HG03139 (cell line): ENCODE measurements around the gene CAST.
A peak's percentile ranks its signal among the peaks of the same experiment; 100 is the strongest.

Source experiments
- ATAC-seq: cut with Tn5 transposase; IDR thresholded peaks from one replicate; pipeline ENCODE4 v1.9.1; 2021; ENCODE audit not compliant: unreplicated experiment

CAST gene

DNA sequence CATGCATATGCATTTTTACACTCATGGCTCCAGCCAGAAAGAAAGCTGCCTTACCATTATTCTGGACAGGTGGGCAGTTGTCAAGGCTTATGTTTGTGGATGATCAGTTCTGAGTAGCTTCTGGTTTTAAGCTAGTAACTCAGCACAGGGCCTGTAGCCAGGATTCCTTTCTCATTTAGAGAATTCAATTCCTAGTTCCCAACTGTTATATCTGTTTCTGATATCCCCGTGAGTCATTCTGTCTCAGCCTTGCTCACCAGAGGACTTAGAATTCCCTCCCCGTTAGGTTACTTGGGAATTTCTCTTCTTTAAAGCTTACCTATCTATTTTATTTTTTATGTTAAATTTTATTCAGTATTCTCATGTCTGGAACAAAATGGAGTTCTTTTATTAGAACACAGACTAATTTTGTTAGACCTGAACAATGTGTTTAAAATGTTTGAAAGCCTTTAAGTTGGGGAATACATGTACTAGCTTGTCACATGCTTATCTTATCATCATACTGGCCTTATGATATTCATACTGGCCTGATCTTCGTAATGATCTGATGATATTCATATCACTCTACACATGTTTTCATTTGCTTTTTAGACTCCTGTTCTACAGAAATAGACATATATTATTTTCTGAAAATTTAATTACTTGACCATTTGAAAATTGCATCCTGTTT lies 47.1 kb downstream of the CAST start:
- ATAC-seq = no peak

DNA sequence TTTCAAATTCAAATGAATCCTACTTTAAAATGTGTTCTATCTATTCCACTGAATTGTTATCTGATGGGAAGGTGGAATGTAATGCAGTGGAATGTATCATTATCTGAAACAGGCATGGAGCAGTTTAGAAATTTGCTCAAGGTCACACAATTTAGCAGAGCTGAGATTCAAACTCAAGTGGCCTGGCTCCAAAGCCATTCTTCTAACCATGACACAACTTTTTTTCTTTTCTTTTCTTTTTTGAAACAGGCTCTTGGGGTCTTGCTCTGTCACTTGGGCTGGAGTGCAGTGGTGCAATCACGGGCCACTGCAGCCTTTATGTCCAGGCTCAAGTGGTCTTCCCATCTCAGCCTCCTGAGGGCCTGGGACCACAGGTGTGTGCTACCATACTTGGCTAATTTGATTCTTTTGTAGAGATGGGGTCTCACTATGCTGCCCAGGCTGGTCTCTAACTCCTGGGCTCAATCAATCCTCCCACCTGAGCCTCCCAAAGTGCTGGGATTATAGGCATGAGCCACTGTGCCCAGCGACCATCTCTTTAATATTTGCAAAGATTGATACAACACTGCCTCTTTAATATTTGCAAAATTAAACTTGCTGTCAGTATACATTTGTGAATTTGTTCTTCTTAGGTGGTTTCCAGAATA lies 50.0 kb downstream of the CAST start:
- ATAC-seq = no peak

DNA sequence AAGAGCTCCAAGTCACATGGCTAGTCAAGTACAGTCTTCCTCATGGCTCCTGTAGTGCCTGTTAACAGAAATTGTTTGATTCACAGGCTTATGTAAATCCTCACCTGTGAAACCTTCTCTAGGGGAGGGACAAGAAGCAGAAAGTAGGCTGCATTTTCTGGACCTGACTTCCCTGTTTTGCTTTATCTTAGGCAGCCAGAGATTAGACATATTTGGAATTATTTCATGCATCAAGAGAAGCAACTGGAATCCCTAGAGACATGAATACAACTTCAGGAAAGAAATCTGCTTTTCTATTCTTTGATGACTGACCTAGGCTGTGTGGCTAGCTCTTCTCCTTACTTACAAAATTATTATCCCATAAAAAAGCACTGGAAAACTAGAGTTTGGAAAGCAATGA lies 52.3 kb downstream of the CAST start:
- ATAC-seq = no peak

DNA sequence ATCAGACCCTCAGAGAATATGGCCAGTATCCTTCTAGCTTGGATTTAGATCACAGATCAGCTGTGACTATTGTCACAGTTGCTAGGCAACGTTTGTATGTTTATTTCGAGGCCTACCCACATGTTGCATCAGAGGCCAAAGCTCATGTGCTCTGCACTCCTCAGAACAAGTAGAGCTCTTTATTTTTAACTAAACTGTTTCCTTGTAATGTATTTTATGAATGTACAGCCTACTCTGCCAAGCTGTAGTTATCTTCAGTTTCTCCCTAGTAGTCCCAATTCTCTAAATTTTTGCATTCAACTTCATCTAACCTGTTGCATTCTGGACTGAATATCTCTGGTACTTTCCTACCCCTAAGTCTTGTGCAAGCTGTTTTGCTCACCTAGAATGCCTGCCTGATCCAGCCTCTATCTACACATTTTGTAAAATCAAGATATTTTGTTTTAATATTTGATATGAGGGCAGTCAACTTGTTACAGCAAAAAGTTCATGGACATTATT lies 52.8 kb downstream of the CAST start:
- peak; percentile 56 for ATAC-seq

DNA sequence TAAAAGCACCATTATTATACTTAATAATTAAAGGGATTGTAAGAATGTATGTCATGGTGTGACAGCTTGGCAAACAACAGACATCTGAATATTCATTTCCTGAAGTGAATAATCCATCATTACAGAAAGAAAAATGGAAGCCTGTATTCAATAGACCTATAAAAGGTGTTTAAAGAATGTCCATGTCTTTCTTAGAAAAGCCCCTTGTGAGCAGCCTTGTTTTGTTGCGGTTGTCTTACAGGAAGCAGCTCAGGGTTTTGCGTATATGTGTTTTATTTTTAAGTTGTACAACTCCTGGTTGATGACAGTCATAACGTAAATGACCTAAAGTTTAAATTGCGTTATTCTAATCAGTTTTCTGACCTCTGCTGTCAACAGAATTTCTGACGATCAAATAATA lies 53.8 kb downstream of the CAST start:
- ATAC-seq = no peak

DNA sequence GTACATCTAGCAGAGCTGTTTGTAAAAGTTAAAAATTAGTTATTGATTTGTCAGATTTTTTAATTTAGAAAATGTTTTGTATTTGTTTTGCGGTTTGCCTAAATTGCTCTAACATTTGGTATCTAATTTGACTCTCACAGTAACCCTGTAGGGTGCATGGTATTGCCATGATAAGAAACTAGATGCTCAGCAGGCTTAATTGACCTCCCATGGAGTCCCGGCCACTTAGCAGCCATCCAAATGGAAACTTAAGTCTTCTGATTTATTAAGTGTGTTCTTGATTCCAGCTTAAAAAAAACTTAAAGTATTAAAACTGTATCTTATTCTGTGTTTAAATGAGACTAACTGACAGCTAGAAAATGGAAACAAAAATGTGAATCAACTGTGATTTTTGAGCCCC lies 54.5 kb downstream of the CAST start:
- ATAC-seq = no peak

DNA sequence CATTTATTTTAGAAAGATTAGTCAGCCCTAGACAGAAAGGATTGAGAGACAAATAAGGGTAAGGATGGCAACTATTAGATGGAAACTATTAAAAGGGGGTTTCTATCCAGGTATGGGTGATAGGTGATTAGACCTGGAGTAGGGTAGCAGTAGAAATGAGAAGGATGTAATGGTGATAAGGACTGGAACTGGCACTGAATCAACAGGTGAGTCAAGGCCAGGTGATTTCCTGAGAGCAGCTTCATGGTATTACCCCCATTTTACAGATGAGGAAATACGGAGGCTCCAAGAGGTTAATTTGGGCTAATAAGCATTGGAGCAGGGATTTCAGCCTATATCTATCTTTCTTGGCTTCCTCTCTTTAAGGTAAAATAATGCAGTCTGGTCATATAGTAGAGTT lies 55.7 kb downstream of the CAST start:
- no peak for ATAC-seq

DNA sequence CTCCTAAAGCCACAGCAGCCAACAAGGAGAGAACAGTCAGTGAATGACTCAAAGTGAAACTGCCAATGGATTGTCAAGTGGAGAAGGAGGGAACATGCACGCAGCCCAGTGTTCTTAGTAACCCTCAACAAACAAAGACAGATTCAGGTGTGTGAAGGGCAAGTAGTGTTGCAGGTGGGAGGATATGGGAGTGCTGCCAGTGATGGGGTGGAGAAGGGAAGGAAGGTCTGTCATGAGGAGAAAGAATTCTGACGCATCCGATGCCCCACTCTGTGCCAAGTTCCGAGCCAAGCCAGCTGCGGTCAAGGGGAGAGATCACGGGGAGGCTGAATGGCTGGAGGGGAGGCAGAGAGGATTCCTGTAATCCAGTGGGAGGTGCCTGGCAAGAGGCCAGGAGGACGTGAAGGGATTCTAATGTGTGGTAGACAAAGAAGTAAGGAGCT lies 56.5 kb downstream of the CAST start:
- ATAC-seq = no peak

DNA sequence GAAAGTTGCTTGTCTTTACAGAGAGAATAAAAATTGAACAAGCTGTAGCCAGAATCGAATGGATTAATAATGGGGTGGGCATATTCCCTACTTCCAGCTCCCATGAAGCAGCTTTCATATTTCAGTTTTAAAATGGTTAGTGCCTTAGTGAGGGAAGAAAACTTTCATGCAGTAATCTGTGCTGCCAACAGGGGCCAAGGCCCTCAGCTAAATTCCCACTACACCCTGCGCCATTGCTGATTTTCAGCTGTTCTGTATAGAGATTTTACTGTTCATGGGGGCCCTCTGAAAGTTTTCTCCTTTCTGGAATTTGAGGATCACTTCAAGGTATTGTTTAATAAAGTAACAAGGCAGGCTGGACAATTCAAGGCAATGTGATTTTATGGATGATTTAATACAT lies 58.2 kb downstream of the CAST start:
- ATAC-seq = no peak

DNA sequence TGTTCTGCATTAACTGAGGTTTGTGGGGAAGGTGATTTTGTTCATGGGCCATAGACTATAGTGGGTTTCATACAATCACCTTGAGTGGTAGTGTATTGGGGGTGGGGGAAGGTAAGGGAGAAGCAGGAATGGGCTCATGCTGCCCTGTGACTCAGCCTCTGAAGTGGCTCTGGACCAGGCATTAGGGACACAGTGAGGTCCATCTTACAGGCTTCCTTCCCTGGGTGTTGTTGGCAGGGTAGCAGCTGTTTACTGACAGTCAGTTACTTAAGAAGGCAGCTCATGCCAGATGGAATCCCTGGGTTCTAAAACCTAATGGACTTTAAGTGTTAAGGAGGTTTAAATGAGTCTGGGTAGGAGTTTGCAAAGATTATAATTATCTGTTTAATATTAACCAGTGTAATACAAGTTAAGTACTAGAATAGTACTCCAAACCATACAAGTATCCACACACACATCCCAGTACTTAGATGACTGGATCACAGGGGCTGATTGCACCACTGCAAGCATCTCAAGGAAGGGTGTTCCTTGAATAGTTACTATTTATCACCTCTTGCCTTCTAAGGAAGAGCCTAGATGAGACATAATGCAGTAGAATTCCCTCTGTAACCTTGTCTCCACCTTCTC lies 59.3 kb downstream of the CAST start:
- ATAC-seq = no peak

DNA sequence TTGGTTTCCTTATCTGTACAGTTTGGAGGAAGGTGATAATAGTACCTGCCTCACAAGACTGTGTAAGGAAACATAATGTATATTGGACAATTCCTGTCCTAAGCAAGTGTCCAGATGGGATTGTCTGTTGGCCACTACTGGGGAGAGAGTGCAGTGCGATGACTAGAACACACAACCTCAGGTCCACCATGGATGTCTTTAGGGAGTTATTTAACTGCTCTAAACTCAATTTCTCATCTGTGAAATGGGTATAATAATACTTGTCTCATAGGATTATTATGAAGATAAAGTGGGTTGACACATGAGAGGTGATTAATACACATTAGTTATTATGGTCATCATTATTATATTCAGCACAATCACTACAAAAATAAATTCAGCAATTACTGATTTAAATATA lies 63.1 kb downstream of the CAST start:
- no peak for ATAC-seq

DNA sequence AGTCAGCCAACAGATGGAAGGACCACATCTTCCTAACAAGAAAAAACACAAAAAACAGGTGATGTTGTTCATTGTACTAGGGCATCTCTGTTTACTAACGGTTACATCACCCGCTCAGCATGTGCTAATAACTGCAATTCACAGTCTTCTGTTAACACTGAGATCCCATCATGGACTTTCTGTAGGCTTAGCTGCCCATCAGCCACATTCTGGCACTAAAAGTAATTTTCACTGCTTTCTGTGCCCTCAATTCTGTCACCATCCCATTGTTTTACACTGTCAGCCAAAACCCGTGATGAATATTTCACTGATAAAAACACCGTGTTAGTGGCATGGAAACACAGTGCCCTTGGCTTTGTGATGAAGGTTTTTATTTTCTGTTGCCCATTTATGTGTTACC lies 64.6 kb downstream of the CAST start:
- no peak for ATAC-seq

DNA sequence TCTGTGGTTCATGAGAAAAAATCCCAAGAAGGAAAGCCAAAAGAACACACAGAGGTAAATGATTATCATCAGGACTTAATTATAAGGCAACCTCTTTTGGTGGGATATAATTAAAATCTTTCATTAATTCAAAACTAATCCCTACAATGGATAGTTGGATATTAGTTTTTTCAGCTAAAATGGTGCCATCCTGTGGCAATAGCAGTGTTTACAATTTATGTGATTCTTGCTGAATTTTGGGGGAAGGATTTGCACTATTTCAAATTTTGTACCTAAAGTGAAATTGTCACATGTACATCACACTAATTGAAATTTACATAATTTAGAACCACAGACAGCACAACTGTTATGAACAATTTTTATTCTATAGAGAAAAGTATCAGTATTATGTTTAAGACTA lies 67.0 kb downstream of the CAST start:
- no peak for ATAC-seq

DNA sequence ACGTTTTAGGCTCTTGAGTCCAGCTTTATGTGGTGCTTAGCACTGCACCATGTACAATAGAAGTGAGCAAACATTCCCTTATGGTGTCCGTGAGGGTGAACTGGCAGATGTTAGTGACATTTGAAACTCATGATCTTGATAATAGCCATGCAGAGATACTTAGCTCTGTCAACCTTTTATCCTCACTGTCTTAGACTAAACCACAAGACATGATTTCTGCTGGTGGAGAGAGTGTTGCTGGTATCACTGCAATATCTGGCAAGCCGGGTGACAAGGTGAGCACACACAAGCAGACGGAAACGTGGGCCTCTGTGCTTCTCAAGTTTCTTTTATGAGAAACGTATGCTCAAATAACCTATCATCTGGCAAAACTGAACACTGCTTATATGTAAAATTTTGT lies 68.4 kb downstream of the CAST start:
- no peak for ATAC-seq

DNA sequence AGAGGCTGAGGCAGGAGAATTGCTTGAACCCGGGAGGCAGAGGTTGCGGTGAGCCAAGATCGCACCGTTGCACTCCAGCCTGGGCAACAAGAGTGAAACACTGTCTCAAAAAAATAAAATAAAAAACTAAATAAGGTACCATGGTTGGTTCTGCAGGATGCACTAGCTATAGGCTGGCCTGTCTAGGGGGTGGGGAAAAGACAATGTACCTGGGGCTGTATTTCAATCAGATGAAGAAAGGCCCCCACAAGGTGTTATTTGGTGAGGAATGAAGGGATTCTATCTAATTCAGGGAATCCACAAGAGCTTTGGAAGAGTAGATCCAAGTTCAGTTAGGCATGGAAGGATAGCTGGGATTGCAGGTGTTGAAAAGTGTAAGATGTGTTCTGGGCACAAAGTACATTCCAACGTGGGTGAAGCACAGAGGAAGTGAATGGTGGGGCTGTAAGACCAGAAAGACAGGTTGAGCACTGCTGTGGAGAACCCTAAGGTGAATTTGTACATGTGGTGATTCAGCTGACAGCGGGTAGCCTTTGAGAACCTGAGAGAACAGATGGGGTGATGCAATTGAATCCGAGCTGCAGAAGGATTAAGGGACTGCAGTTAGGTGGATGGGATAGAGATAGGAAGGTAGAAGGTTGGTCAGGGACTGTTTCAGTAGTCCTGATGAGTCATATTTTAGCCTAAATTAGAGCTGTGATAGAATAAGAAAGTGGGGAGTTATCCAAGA lies 71.8 kb downstream of the CAST start:
- ATAC-seq = no peak

DNA sequence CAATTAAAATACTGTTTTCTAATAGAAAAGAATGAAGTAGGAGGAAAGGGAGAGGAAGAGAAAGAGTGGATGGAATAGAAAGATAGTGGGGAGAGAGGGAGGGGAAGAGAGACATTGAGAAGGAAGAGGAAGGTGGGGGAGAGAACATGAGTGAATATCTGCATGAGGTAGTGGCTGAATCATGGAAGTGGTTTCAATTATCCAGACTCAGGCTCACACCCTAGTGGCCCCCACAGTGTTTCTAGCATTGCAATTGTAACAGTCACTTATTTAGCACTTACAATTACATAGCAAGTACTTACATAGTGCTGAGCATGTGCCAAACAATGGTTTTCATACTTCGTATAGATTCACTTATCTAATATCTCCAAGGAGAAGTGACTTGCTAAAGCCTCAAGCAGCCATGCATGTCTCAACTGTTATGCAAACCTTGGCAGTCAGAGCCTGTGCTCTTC lies 72.7 kb downstream of the CAST start:
- no peak for ATAC-seq

DNA sequence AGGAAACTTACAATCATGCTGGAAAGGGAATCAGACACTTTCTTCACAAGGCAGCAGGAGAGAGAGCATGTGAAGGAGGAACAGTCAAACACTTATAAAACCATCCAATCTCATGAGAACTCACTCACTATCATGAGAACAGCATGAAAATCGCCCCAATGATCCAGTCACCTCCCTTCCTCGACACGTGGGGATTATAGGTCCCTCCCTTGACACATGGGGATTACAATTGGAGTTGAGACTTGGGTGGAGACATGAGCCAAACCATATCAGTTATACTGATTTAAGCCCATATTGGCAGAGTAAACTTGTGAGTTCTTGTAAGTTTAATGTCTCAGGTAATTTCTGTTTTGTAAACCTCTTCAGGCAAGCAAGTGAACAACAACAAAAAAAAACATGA lies 74.8 kb downstream of the CAST start:
- no peak for ATAC-seq

DNA sequence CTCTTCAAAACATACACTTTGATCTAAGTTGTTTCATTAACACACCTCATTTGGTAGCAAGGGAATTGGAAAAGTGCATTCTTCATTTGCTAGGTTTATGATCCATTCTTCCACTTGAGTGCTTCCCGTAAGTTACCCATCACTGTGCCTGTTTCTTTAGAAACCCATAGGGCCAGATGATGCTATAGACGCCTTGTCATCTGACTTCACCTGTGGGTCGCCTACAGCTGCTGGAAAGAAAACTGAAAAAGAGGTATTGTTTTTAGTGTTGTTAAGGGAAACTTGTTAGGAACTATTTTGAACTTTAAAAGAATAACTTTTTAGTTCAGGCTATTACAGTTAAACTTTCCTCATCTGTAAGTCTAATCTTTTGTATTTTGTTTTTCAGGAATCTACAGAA lies 78.9 kb downstream of the CAST start:
- ATAC-seq = no peak

DNA sequence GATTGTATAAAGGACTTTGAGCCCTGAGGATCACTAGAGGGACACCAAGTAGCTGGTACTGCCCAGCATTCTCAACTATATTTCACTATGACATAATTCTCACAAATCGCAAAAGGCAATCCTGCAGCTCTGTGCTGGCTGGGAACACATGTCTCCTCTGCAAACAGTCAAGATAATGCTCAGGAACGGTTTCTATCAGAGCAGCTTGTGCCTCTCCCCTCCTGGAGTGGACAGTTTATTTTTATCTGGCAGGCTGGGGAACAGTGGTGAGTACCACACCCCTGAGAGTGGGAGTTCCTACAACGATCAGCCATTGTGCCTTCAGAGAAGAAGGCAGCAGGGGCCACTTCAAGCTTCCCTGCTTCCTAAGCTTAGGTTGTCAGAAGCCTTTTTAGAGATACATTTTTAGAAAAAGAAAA lies 79.7 kb downstream of the CAST start:
- no peak for ATAC-seq

DNA sequence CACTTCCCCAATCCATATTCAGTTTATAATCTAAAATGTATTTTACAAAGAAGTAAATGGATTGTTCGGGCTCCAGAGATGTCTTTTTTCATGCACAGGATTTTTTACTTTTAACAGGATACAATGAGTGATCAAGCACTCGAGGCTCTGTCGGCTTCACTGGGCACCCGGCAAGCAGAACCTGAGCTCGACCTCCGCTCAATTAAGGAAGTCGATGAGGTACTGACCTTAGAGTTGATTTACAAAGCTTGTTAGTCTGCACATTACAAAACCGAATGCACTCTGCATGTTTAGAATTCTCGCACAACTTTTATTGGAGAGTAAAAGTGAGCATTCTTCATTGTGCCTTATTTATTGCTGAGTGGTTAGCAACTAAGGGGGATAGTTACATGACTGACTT lies 80.4 kb downstream of the CAST start:
- no peak for ATAC-seq

DNA sequence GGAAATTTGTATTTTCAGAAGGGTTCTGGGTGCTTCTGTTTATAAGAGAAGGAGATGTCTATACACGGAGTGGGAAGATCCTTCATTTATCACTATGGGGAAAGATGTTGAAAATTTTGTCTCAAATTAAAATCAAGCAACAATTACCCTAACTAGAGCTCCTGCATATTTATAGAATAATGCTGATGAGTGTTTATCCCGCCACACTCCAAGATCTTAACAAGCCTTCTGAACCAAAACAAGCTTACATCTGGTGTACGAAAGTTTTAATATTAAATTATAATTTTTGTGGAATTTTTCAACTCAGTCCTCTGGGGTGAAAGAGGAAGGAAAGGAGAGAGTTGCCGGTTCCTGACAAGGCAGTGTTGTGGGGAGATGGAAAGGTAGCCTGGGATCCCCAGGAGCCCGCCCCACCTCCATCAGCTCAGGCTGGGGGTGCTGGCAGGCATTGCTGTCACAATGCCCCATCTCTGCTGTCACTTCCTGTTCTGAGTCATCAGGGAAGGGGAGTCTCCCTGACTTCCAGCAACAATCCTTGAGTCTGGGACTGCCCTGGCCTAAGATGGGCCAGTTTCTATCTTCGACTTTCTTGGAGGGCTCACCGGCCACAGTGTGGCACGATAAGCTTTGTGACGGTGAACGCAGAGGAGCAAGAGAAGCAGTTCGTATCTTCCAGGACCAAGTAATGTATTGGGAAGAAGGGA lies 81.0 kb downstream of the CAST start:
- no peak for ATAC-seq
